Measurements from ENCODE around the gene CACNB3.

DNA sequence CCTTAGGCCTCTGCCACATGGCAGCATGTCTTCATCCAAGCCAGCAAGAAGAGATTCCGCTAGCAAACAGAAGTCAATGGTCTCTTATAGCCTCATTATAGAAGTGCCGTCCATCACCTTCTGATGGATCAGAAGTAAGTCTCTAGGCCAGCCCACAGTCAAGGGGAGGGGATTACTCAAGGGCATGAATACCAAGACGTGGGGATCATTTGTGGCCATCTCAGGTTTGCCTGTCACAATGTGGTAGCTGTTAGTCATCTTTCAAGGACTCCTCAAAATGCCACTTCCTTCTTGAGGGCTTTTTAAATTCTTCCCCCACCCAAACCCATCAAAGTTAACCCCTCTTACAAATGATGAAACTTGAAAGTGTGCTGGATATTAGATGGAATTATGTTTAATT, 21.3 kb upstream of the CACNB3 start:
- TF ChIP-seq CTCF (IDR thresholded peaks at IDR 0.05) (no peak), POLR2AphosphoS5 (IDR thresholded peaks at IDR 0.05) (no peak)

Data from prostate gland (tissue), 2 donors.